Hepatocyte (in vitro differentiated cells): Measurements from ENCODE around the gene SLCO1B3. TPM values are rescaled to one million over a fixed set of nuclear protein-coding genes. Genes with fewer than 3 reads are reported as not detected.

Experiments
- DNase-seq: peaks from one replicate; pipeline ENCODE4 v3.0.0-alpha.2; 2016; ENCODE audit warnings: low spot score
- H2AFZ ChIP-seq: fragments of 200-600 bp; sonication (generic); 2 replicates; pipeline ENCODE4 v1.6.0; 2016; ENCODE audit warnings: antibody characterized with exemption, mild to moderate bottlenecking
- H3K27ac ChIP-seq: fragments of 200-600 bp; sonication (generic); 2 replicates; pipeline ENCODE4 v1.5.1; 2016; ENCODE audit warnings: mild to moderate bottlenecking
- H3K27me3 ChIP-seq: fragments of 200-600 bp; sonication (generic); 2 replicates; pipeline ENCODE4 v1.6.1; 2016
- H3K36me3 ChIP-seq: fragments of 200-600 bp; sonication (generic); replicated peaks from 2 replicates; pipeline ENCODE4 v1.5.1; 2016; ENCODE audit warnings: low read depth; ENCODE audit not compliant: insufficient read depth
- H3K4me1 ChIP-seq: fragments of 200-600 bp; sonication (generic); 2 replicates; pipeline ENCODE4 v1.5.1; 2016; ENCODE audit warnings: mild to moderate bottlenecking, moderate library complexity; ENCODE audit not compliant: insufficient read depth
- H3K4me2 ChIP-seq: fragments of 200-600 bp; sonication (generic); 2 replicates; pipeline ENCODE4 v1.6.0; 2016
- H3K4me3 ChIP-seq: fragments of 200-600 bp; sonication (generic); 2 replicates; pipeline ENCODE4 v1.5.1; 2016; ENCODE audit warnings: mild to moderate bottlenecking
- H3K79me2 ChIP-seq: fragments of 200-600 bp; sonication (generic); 2 replicates; pipeline ENCODE4 v1.6.0; 2017; ENCODE audit warnings: mild to moderate bottlenecking
- H3K9me2 ChIP-seq: fragments of 200-600 bp; sonication (generic); replicated peaks from 2 replicates; pipeline ENCODE4 v1.6.0; 2017; ENCODE audit warnings: mild to moderate bottlenecking; ENCODE audit not compliant: insufficient read depth
- H3K9me3 ChIP-seq: fragments of 200-600 bp; sonication (generic); 2 replicates; pipeline ENCODE4 v1.5.1; 2016; ENCODE audit warnings: low read depth, mild to moderate bottlenecking
- H4K20me1 ChIP-seq: fragments of 200-600 bp; sonication (generic); 2 replicates; pipeline ENCODE4 v1.6.0; 2016; ENCODE audit warnings: mild to moderate bottlenecking; ENCODE audit not compliant: insufficient read depth, poor library complexity, severe bottlenecking
- CTCF ChIP-seq: fragments of 200-600 bp; sonication (generic); IDR thresholded peaks from 2 replicates; pipeline ENCODE4 v1.5.1; 2016; ENCODE audit warnings: antibody characterized with exemption, mild to moderate bottlenecking; ENCODE audit not compliant: poor library complexity
- EZH2 ChIP-seq: fragments of 200-600 bp; sonication (generic); IDR thresholded peaks from 2 replicates; pipeline ENCODE4 v1.6.1; 2016; ENCODE audit warnings: antibody characterized with exemption, mild to moderate bottlenecking, borderline replicate concordance
- EZH2phosphoT487 ChIP-seq: fragments of 200-600 bp; sonication (generic); IDR thresholded peaks from one replicate; pipeline ENCODE4 v1.6.1; 2018; ENCODE audit warnings: antibody characterized with exemption, mild to moderate bottlenecking, low read depth, moderate library complexity; ENCODE audit not compliant: unreplicated experiment, severe bottlenecking
- WGBS: methylation state at CpG from one replicate; pipeline ENCODE4 v1.1.6; 2016; ENCODE audit warnings: low lambda C conversion rate; ENCODE audit errors: missing lambda C conversion rate; 5-methylcytosine and 5-hydroxymethylcytosine counted together
- polyA plus RNA-seq: library from polyadenylated mRNA; unstranded; fragments of >200 nt; fragmentation: Nextera tagmentation; extraction: Ambion mirVana; gene quantifications from 2 replicates; pipeline ENCODE4 v1.2.1, GENCODE V29; 2016
- total RNA-seq: library from RNA; depleted of rRNA; stranded (reverse); fragments of >200 nt; gene quantifications from 2 replicates; pipeline ENCODE4 v1.2.3, GENCODE V29; 2014

SLCO1B3 gene
- total and polyA plus RNA-seq, 2 experiments from 2014 or later, result 0.17 to 1.9 TPM

GRCh38 chr12:20865873-20866272 is 55.4 kb downstream of the SLCO1B3 start:
- WGBS, result 45% methylated on average over 2 of the region's 2 CpGs
- no peaks in the 10 kb centered on the region for H3K9me3 ChIP-seq
- no peak overlapping the region for H3K4me2 ChIP-seq
- no peaks in the 10 kb centered on the region for H3K9me2 ChIP-seq
- H4K20me1 ChIP-seq, result no peaks in the 10 kb centered on the region
- no peak overlapping the region for H3K4me3 ChIP-seq
- no peak overlapping the region for H2AFZ ChIP-seq
- no peaks in the 10 kb centered on the region for H3K36me3 ChIP-seq
- H3K4me1 ChIP-seq, result no peaks in the 10 kb centered on the region
- no peak overlapping the region for H3K27ac ChIP-seq
- no peak for DNase-seq
- no peaks in the 10 kb centered on the region for H3K27me3 ChIP-seq
- H3K79me2 ChIP-seq, result no peaks in the 10 kb centered on the region
- no peak for TF ChIP-seq EZH2phosphoT487
- TF ChIP-seq EZH2, result no peak
- no peak for TF ChIP-seq CTCF

DNA sequence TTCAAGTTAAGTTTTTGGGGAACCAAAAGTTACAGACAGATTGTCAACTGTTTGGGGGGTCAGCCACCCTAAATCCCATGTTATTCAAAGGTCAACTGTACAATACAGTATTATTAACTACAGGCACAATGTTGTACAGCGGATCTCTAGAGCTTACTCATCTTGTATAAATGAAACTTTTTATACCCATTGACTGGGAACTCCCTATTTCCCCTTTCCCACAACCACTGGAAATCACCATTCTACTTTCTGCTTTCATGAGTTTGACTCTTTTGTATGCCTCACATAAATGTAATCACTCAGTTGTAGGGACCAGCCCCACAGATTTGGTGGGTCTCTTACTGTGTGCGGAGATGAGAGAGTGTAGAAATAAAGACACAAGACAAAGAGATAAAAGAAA is 57.8 kb downstream of the SLCO1B3 start:
- H3K4me2 ChIP-seq, result no peak overlapping the region
- no peaks in the 10 kb centered on the region for H3K9me3 ChIP-seq
- H3K27me3 ChIP-seq, result no peaks in the 10 kb centered on the region
- no peaks in the 10 kb centered on the region for H3K9me2 ChIP-seq
- no peaks in the 10 kb centered on the region for H3K4me1 ChIP-seq
- DNase-seq, result no peak
- no peaks in the 10 kb centered on the region for H3K79me2 ChIP-seq
- 98% methylated on average over 2 of the region's 2 CpGs for WGBS
- no peak overlapping the region for H3K4me3 ChIP-seq
- TF ChIP-seq EZH2phosphoT487 (no peak), CTCF (no peak), EZH2 (no peak)
- no peak overlapping the region for H3K27ac ChIP-seq
- H3K36me3 ChIP-seq, result no peaks in the 10 kb centered on the region
- no peak overlapping the region for H2AFZ ChIP-seq
- H4K20me1 ChIP-seq, result no peaks in the 10 kb centered on the region

GRCh38 chr12:20883288-20883687 is 72.8 kb downstream of the SLCO1B3 start:
- H3K4me2 ChIP-seq, result no peak overlapping the region

More at GRCh38 chr12:20883288-20883687, 72.8 kb downstream of the SLCO1B3 start:
- Histone ChIP-seq H2AFZ (no peak overlapping the region), H3K27ac (no peak overlapping the region), H3K36me3 (no peaks in the 10 kb centered on the region), H3K4me3 (no peak overlapping the region), H3K9me2 (no peaks in the 10 kb centered on the region), H3K79me2 (no peaks in the 10 kb centered on the region), H3K27me3 (no peaks in the 10 kb centered on the region), H3K4me1 (no peaks in the 10 kb centered on the region), H3K9me3 (no peaks in the 10 kb centered on the region), H4K20me1 (no peaks in the 10 kb centered on the region)
- TF ChIP-seq EZH2phosphoT487 (no peak), EZH2 (no peak), CTCF (no peak)
- DNase-seq, result no peak
